ENCODE data around the gene ANKRD63. TPM values are rescaled to one million over a fixed set of nuclear protein-coding genes. Genes with fewer than 3 reads are reported as not detected.

The ANKRD63 gene
- total RNA-seq, 1 experiment from 2014 or later = 1.2 TPM

DNA sequence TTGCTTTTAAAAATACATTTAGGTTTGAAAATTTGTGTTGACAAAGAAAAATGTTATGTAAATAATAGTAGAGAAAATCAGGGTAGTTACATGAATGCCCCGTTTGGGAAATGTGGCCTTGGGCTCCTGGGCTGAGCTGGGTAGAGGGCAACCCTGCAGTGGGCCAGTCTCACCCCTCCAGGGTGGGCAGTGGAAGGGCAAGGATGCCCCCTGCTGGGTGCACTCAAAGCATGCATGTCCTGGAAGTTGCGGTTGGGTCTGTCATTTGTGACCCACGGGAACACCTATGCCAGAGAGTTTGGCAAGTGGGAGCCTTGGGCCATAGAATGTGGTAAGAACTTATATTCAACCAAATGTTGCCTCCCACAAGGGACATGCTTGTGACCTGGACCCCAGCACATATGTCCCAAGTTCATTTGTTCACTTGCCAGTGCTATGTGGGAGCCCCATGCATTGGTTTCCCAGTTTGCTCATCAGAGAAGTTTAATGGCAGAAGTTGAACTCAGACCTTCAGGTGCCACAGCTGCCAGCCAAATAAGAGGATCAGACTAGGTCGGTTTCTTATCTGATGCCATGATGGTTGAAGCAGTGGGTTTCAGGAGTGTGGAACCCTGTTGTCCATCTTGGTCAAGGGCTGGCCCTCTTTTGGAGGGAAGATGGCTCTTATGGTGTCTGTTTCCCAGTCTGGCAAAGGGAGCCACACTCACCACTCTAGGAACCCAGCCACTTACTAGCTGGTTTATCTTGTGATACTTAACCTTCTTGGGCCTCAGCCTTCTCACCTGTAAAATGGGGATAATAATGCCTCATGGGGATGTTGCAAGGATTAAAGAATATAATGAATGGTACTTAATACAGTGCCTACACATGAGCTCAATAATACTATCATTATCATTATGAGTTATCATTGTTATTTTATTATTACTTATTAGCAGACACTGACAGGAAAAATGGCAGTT is 27.4 kb upstream of the ANKRD63 start:
- ChIA-PET CTCF (interaction anchor here (0.5 to 17.8 kb wide), 22 partner anchors 9 to 270 kb away, joined by 3 to 690 read pairs (median 8); partner anchors contain the start of genes ANKRD63, CCDC9B, INAFM2 and PAK6), POLR2A (interaction anchor here (1.5 kb wide), 1 partner anchor 31 kb away, joined by 8 read pairs; no protein-coding TSS in a partner anchor)
- Mint-ChIP-seq H3K27ac (no peak overlapping the region), H3K9me3 (no peaks in the 10 kb centered on the region), H3K36me3 (no peaks in the 10 kb centered on the region), H3K4me1 (peaks cover 35% of the 10 kb centered on the region), H3K4me3 (no peak overlapping the region; the same call in 1 of the 2 replicates), H3K27me3 (ENCODE audit: low read depth) (peaks cover 14% of the 10 kb centered on the region)
- DNase-seq (ENCODE audit: low spot score) (peak; percentile 85), ATAC-seq (peak; percentile 67)
- TF ChIP-seq SP1 (CRISPR knock-in tag; conservative IDR thresholded peaks at IDR 0.05) = peak; percentile 34; the same call in 1 of the 2 replicates
- TF ChIP-seq CBFB (CRISPR knock-in tag; IDR thresholded peaks at IDR 0.05; ENCODE audit: low read depth) = no peak
- TF ChIP-seq ZNF121 (CRISPR knock-in tag; IDR thresholded peaks at IDR 0.05) = 0 out of 2 replicates have a peak, but pooled peaks have one; percentile 37
- TF ChIP-seq, protein P1, sequence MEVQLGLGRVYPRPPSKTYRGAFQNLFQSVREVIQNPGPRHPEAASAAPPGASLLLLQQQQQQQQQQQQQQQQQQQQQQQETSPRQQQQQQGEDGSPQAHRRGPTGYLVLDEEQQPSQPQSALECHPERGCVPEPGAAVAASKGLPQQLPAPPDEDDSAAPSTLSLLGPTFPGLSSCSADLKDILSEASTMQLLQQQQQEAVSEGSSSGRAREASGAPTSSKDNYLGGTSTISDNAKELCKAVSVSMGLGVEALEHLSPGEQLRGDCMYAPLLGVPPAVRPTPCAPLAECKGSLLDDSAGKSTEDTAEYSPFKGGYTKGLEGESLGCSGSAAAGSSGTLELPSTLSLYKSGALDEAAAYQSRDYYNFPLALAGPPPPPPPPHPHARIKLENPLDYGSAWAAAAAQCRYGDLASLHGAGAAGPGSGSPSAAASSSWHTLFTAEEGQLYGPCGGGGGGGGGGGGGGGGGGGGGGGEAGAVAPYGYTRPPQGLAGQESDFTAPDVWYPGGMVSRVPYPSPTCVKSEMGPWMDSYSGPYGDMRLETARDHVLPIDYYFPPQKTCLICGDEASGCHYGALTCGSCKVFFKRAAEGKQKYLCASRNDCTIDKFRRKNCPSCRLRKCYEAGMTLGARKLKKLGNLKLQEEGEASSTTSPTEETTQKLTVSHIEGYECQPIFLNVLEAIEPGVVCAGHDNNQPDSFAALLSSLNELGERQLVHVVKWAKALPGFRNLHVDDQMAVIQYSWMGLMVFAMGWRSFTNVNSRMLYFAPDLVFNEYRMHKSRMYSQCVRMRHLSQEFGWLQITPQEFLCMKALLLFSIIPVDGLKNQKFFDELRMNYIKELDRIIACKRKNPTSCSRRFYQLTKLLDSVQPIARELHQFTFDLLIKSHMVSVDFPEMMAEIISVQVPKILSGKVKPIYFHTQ (CRISPR knock-in tag; IDR thresholded peaks at IDR 0.05) = no peak
- TF ChIP-seq, protein P2, sequence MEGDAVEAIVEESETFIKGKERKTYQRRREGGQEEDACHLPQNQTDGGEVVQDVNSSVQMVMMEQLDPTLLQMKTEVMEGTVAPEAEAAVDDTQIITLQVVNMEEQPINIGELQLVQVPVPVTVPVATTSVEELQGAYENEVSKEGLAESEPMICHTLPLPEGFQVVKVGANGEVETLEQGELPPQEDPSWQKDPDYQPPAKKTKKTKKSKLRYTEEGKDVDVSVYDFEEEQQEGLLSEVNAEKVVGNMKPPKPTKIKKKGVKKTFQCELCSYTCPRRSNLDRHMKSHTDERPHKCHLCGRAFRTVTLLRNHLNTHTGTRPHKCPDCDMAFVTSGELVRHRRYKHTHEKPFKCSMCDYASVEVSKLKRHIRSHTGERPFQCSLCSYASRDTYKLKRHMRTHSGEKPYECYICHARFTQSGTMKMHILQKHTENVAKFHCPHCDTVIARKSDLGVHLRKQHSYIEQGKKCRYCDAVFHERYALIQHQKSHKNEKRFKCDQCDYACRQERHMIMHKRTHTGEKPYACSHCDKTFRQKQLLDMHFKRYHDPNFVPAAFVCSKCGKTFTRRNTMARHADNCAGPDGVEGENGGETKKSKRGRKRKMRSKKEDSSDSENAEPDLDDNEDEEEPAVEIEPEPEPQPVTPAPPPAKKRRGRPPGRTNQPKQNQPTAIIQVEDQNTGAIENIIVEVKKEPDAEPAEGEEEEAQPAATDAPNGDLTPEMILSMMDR (IDR thresholded peaks at IDR 0.05) = peak; percentile 63; the same call in 1 of the 2 replicates
- no peak for TF ChIP-seq FOXJ3 (CRISPR knock-in tag; IDR thresholded peaks at IDR 0.05; ENCODE audit: borderline replicate concordance)
- TF ChIP-seq SMAD4 (CRISPR knock-in tag; IDR thresholded peaks at IDR 0.05) = no peak
- TF ChIP-seq, protein P3, sequence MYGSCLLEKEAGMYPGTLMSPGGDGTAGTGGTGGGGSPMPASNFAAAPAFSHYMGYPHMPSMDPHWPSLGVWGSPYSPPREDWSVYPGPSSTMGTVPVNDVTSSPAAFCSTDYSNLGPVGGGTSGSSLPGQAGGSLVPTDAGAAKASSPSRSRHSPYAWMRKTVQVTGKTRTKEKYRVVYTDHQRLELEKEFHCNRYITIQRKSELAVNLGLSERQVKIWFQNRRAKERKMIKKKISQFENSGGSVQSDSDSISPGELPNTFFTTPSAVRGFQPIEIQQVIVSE (CRISPR knock-in tag; IDR thresholded peaks at IDR 0.05; ENCODE audit: borderline replicate concordance) = no peak
- TF ChIP-seq NR3C1 (CRISPR knock-in tag; conservative IDR thresholded peaks at IDR 0.05; ENCODE audit: low read depth) = no peak

GRCh38 chr15:40309344-40309862 is 26.5 kb upstream of the ANKRD63 start:
- no peak for TF ChIP-seq ZBTB43 (CRISPR knock-in tag; IDR thresholded peaks at IDR 0.05)
- TF ChIP-seq, protein P4, sequence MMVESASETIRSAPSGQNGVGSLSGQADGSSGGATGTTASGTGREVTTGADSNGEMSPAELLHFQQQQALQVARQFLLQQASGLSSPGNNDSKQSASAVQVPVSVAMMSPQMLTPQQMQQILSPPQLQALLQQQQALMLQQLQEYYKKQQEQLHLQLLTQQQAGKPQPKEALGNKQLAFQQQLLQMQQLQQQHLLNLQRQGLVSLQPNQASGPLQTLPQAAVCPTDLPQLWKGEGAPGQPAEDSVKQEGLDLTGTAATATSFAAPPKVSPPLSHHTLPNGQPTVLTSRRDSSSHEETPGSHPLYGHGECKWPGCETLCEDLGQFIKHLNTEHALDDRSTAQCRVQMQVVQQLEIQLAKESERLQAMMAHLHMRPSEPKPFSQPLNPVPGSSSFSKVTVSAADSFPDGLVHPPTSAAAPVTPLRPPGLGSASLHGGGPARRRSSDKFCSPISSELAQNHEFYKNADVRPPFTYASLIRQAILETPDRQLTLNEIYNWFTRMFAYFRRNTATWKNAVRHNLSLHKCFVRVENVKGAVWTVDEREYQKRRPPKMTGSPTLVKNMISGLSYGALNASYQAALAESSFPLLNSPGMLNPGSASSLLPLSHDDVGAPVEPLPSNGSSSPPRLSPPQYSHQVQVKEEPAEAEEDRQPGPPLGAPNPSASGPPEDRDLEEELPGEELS (CRISPR knock-in tag; IDR thresholded peaks at IDR 0.05) = no peak
- TF ChIP-seq, protein P5, sequence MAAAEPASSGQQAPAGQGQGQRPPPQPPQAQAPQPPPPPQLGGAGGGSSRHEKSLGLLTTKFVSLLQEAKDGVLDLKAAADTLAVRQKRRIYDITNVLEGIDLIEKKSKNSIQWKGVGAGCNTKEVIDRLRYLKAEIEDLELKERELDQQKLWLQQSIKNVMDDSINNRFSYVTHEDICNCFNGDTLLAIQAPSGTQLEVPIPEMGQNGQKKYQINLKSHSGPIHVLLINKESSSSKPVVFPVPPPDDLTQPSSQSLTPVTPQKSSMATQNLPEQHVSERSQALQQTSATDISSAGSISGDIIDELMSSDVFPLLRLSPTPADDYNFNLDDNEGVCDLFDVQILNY (CRISPR knock-in tag; IDR thresholded peaks at IDR 0.05) = no peak
- no peak for TF ChIP-seq MYBL2 (CRISPR knock-in tag; IDR thresholded peaks at IDR 0.05)
- TF ChIP-seq IRF1 (CRISPR knock-in tag; IDR thresholded peaks at IDR 0.05) = no peak
- no peak for TF ChIP-seq ZNF416 (CRISPR knock-in tag; IDR thresholded peaks at IDR 0.05)
- TF ChIP-seq ETV6 (CRISPR knock-in tag; IDR thresholded peaks at IDR 0.05) = no peak
- TF ChIP-seq GRHL2 (CRISPR knock-in tag; IDR thresholded peaks at IDR 0.05; ENCODE audit: insufficient replicate concordance, severe bottlenecking) = no peak
- no peak for TF ChIP-seq TEAD1 (CRISPR knock-in tag; IDR thresholded peaks at IDR 0.05)
- TF ChIP-seq ZBTB21 (CRISPR knock-in tag; IDR thresholded peaks at IDR 0.05; ENCODE audit: borderline replicate concordance) = no peak
- TF ChIP-seq, protein P6, sequence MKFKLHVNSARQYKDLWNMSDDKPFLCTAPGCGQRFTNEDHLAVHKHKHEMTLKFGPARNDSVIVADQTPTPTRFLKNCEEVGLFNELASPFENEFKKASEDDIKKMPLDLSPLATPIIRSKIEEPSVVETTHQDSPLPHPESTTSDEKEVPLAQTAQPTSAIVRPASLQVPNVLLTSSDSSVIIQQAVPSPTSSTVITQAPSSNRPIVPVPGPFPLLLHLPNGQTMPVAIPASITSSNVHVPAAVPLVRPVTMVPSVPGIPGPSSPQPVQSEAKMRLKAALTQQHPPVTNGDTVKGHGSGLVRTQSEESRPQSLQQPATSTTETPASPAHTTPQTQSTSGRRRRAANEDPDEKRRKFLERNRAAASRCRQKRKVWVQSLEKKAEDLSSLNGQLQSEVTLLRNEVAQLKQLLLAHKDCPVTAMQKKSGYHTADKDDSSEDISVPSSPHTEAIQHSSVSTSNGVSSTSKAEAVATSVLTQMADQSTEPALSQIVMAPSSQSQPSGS (CRISPR knock-in tag; IDR thresholded peaks at IDR 0.05; ENCODE audit: borderline replicate concordance, low read depth) = no peak
- H3K27me3 Mint-ChIP-seq (ENCODE audit: low read depth) = peaks cover 13% of the 10 kb centered on the region
- DNase-seq (ENCODE audit: low spot score) (no peak), ATAC-seq (no peak)
- H3K4me3 Mint-ChIP-seq = no peak overlapping the region
- peaks cover 35% of the 10 kb centered on the region for H3K4me1 Mint-ChIP-seq
- ChIA-PET POLR2A (interaction anchor here (1.5 kb wide), 1 partner anchor 30 kb away, joined by 8 read pairs; no protein-coding TSS in a partner anchor), CTCF (interaction anchor here (0.5 to 17.8 kb wide), 23 partner anchors 8 to 269 kb away, joined by 3 to 690 read pairs (median 5); partner anchors contain the start of genes ANKRD63, CCDC9B, INAFM2 and PAK6)
- no peak overlapping the region for H3K27ac Mint-ChIP-seq
- no peaks in the 10 kb centered on the region for H3K9me3 Mint-ChIP-seq
- no peaks in the 10 kb centered on the region for H3K36me3 Mint-ChIP-seq
